NCI-H460 (cell line): ENCODE data around the gene UXS1. TPM values are rescaled to one million over a fixed set of nuclear protein-coding genes. Genes with fewer than 3 reads are reported as not detected.
"Not testable (repeated sequence)": the region's sequence is repeated elsewhere in the genome, so short reads cannot be mapped to it uniquely, and the experiment has no call there.

Experiments used
- DNase-seq: peaks from one replicate; pipeline ENCODE4 v3.0.0-alpha.2; 2016; ENCODE audit warnings: low read depth; ENCODE audit errors: extremely low read depth
- total RNA-seq: library from RNA; depleted of rRNA; stranded (reverse); fragments of >200 nt; shearing (Covaris generic); gene quantifications from 2 replicates; pipeline ENCODE4 v1.2.3, GENCODE V29; 2014

UXS1 gene
- total RNA-seq, 1 experiment from 2014 or later: 29.8 TPM

DNA sequence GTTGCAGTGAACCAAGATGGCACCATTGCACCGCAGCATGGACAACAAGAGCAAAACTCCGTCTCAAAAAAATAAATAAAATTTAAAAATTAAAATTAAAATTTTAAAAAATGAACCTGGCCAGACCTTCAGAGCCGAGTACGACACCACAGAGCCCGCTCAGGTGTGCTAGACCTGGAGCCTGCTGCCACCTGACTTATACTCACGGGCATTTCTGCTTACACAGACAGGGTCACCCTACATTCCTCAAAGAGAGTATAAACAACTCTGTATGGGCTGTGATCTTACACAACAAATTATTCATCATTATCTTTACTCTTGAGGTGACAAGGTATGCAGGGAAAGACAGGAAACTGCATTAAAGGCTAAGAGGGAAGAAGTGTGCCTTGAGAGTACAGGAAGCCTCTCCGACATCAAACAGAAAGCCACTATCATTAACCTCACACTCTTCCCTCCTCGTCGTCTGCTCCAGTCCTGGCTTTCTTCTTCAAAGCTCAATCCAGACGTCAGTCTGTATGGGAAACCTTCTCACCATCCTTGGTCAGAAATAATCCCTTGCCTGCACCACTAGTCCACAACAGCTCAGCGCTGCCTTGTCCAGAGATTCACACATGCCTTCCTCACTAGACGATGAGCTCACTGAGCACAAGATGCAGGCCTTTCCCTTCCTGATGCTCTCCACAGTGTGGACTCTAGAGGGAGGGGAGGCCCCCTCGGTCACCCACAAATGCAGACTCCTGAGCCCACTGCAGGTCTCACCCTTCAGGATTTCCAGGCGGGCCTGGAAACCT, 56.2 kb downstream of the UXS1 start:
- no peak for DNase-seq

DNA sequence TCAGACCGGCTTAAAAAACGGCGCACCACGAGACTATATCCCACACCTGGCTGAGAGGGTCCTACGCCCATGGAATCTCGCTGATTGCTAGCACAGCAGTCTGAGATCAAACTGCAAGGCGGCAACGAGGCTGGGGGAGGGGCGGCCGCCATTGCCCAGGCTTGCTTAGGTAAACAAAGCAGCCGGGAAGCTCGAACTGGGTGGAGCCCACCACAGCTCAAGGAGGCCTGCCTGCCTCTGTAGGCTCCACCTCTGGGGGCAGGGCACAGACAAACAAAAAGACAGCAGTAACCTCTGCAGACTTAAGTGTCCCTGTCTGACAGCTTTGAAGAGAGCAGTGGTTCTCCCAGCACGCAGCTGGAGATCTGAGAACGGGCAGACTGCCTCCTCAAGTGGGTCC, 62.9 kb downstream of the UXS1 start:
- not testable (repeated sequence) for DNase-seq

- no peak for DNase-seq
Observed at GRCh38 chr2:106130251-106130998, 63.7 kb downstream of the UXS1 start.

DNA sequence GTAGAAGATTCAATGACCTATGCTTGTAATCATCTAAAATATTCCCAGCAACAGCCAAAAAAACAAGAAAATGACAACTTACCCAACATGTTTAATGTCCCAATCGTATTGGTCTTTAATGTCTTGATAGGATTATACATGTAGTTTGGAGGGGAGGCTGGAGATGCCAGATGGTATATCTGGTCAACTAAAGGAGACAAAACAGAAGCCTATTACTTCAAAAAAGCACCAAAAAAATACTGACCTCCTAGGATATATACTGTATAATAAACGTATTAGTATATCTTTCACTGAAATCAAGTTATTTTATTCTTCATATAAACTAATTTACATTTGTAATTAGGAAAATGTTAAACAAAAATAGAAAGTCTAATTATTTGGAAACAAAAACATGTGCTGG, 64.5 kb downstream of the UXS1 start:
- no peak for DNase-seq

DNA sequence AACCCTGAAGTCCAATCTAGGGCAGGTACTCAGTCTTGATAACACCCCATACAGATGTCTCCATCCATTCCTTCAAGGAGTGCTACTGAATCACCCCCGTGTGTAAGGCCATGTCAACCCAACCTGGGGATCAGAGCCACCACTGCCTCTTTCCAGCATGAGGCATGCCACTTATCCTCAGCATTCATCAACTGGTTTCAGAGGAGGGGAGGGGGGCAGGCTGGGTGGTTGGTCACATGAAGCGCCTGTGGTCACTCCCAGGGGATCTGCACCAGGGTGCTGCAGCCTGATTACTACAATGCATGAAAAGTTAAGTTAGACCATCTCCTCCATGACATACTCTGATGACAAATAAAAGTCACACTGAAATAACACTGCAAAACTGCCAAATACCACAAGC, 65.0 kb downstream of the UXS1 start:
- no peak for DNase-seq

DNA sequence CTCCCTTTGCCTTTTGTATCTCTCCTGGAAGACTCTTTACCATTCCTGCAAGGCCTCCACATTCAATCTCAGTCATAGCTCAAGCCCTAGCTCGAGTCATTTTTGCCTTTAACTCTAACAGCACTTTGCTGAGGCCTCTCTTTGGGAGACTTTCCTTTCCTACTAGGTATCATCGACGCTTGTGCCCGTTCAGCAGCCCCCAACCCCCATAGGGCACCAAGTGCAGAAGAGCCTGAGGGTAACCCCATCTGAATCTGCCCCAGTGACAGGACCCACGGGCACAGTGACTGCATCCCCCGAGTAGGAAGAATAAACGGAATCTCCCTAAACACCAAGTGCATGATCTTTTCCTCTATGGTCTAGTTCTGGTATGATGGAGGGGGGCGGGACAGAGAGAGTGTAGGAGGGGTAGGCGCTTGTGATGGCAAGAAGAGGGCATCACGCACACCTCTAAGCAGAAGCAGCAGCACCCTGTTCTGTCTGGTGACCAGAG, 66.3 kb downstream of the UXS1 start:
- DNase-seq: no peak

- DNase-seq: no peak
Observed at GRCh38 chr2:106127282-106127771, 66.8 kb downstream of the UXS1 start.

DNA sequence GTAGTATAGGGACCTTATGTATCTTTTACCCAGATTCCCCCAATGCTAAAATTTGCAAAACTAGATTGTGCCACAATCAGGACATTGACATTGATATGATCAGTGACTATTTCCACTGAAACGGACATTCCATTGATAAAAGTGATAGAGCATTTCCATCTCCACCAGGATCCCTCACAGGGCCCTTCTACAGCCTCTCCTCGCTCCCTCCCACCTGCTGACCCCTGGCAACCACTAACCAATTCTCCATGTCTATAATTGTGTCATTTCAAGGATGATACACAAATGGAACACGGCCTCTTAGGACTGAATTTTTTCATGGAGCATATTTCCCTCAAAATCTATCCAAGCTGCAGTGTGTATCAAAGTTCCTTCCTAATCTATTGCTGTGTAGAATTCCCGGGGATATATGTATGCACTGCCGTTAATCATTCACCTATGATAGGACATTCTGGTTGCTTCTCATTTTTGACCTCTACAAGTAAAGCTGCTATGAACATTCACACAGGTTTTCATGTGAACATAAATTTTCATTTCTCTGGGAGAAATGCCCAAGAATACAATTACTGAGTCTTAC, 67.3 kb downstream of the UXS1 start:
- DNase-seq: no peak

DNA sequence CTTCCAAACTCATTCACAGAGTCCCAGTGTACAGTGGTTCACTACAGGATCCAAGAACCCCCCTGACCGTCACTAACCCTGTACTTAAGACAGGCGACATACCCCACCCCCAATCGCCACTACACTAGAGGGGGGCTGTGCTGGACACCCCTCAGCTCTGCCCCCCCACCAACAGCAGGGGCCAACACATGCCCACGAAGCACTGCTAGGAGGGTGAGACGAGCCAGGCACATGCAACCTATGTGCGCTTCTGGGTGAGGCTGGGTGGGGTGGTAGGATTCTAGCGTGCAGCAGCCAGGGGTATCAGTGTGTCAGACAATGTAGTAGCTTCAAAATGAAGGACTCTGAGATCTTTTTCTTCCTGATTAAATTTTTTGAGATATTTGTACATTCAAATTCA, 67.8 kb downstream of the UXS1 start:
- DNase-seq: no peak

DNA sequence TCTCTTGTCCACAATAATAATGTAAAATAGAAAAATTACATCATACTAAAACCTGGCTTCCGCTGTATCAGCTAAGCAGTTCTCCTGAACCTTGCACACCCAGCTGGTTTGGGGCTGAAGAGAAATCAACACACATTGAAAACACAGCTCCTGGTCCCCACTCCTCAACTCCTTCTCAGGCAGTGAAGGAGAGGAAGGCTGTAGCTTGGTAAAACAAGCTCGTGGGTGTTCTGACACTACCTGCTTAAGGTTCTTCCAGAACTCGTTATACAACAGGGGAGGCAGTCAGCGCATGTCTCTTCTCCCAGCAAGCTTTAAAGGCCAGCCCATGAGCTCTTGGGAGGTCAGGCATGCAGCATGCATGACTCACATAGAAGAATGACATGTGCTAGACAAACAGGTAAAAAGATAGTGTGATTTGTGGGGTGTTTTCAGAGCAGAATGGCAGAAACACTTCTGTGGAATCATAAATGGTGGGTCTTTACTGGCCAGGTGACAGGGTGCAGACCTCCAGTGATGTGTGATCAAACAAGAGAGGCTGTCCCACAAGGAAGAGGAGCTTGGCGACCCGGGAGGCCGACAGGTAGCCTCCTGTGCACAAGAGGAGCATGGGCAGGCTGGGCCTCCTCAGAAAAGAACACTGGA, 69.1 kb downstream of the UXS1 start:
- no peak for DNase-seq

GRCh38 chr2:106124106-106124756, 69.9 kb downstream of the UXS1 start:
- DNase-seq: no peak

- no peak for DNase-seq
Observed at GRCh38 chr2:106122157-106122556, 71.9 kb downstream of the UXS1 start.

GRCh38 chr2:106120432-106120831, 73.7 kb downstream of the UXS1 start:
- no peak for DNase-seq

GRCh38 chr2:106119074-106119473, 75.0 kb downstream of the UXS1 start:
- no peak for DNase-seq

DNA sequence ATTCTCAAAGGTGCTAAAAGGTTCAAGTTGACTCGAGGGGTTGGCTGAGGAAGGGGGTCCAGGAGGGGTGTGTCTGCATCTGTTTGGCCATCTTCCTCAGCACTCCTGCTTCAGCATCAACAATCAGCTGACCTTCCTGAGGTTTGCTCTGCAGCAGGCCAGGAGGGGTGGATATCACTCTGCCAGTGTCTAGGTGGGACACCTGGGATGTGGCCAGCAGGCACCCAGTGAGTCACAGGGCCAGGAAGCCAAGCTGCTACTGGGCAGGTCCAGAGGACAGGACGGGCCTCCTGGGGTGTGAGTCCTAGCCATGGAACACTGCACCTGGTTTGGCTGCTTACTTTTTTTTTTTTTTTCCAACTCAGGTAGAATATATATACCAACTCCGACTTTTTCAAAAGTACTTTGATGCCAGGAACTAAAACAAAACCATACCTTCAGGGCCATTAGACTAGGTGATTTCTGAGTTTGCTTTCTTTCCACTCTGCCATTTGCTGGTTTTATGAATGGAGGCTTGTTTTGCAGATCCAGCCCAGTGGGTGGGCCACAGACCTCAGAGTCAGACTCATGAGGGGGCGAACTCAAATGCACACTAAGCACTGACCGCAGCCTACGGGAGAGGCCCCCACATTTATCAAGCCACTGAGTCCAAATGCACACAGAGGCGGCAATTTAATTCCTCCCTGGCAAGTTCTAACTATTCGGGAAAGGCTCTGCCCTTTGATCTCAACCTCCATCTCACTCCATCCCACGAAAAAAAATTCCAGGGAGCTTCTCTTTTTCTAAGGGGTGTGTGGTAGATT, 76.0 kb downstream of the UXS1 start:
- no peak for DNase-seq

DNA sequence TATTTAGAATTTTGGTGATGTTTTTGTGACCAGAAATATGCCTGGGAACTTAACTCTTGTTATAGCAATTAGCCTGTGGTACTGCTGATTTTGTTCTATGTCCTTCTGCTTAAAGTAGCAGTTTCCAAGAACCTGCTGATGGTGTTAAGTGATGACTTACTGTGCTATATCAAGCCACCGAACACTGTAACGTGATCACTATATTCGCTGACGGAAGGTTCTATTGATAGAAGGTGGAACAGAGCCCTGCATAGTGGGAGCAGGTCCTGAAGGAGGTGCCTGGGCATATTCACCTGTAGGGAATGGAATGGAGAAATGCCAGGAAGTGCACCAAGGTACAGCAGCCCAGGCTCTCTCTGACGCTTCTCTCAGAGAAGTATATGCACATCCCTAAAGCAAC, 76.8 kb downstream of the UXS1 start:
- DNase-seq: no peak

GRCh38 chr2:106116248-106116647, 77.9 kb downstream of the UXS1 start:
- no peak for DNase-seq

- DNase-seq: no peak
Observed at GRCh38 chr2:106115665-106116064, 78.4 kb downstream of the UXS1 start.

DNA sequence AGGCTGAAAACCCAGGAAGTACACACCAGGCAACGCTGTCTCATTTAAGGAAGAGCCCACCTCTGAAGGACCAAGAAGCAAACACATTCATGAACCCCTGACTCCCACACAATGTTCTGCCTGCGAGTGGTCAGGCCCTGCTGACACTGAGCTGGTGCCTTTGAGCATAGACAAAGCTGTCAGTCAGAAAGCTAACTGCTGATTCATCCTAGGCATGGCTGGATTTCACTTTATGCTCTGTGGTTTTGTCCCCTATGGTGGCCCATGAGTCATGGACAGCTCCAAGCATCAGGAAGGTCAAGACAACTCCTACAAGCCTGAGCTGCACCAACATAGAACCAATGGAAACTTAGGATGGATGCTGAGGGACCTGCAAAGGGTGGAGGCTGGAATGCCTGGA, 78.9 kb downstream of the UXS1 start:
- peak; percentile 58 for DNase-seq

- DNase-seq: no peak
Observed at GRCh38 chr2:106114166-106114565, 79.9 kb downstream of the UXS1 start.
